ENCODE measurements around the gene ATP6V1D.
"Not testable (repeated sequence)": the region's sequence is repeated elsewhere in the genome, so short reads cannot be mapped to it uniquely, and the experiment has no call there.

The ATP6V1D gene

GRCh38 chr14:67359775-67360469, at the start of gene ATP6V1D, which contains the start of gene EIF2S1:
Gene ATP6V1D (minus strand): TSS chr14:67359804. CDS start chr14:67359698, 106 bp downstream.
Gene EIF2S1 (plus strand): TSS chr14:67360328. CDS start chr14:67364768, 4,440 bp downstream.
- DNase-seq, result peak; percentile 97

- DNase-seq, result not testable (repeated sequence)
These were observed 48.7 kb upstream of the ATP6V1D start for GRCh38 chr14:67408122-67408801.

DNA sequence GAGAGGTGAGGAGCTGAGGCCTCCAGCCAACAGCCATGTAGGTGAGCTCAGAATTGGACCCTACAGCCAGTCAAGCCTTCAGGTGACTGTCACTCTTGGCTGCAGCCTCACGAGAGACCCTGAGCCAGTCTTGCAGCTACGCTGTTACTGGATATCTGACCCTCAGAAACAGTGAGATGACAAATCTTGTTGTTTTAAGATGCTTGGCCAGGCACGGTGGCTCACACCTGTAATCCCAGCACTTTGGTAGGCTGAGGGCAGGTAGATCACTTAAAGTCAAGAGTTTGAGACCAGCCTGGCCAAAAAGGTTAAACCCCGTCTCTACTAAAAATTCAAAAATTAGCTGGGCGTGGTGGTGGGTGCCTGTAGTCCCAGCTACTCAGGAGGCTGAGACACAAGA, 46.2 kb upstream of the ATP6V1D start:
- DNase-seq, result no peak

DNA sequence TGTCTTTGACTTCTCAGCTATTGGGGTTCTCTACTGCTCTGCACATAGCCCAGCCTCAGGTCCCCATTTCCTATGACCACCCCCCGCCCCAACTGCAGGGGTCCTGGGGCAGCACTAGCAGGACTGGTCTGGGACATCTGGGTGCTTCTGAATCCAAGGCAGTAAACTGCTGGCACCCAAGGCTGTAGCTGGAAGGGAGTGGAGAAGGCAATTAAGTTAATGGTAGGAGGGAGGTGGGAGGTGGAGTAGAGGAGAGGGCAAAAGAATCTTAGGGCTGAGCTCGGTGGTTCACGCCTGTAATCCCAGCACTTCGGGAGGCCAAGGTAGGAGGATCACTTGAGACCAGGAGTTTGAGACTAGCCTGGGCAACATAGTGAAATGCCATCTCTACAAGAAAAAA, 40.8 kb upstream of the ATP6V1D start:
- DNase-seq, result no peak

GRCh38 chr14:67397536-67397935, 37.9 kb upstream of the ATP6V1D start:
- DNase-seq, result no peak

DNA sequence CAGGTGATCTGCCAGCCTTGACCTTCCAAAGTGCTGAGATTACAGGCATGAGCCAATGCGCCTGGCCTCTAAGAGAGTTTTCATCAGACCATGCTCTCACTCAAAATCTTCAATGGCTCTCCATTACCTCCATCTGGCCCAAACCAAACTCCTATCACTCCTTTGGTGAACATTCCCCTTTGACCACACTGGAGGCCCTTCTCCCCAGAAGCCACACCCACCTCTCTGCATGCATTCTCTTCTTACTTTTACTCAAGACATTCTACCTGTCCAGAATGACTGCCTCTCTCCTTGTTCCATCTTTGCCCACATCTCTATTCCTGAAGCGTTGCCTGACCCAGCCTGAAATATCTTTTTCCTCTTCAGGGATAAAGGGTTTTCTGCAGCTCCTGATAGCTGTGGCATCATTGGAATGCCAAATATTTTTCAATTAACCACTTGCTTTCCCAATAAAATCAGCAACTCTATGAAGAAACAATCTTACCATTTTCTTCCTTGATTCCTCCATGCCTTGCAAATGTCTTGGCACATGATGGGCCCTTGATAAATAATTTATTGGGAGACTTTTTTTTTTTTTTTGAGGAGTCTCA, 36.9 kb upstream of the ATP6V1D start:
- no peak for DNase-seq

DNA sequence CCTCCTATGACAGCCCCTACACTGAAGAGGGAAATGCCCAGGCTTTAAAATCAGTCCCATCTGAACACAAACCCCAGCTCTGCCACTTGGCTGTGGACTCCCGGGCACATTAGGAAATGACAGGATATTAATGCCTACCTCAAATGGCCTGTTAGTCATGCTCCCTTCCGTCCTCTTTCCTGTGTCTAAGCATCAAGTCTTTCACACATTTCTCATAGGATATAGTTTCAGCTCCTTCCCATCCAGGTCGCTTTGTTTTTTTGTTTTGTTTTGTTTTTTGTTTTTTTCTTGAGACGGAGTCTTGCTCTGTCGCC, 36.2 kb upstream of the ATP6V1D start:
- no peak for DNase-seq

- DNase-seq, result no peak
These were observed 35.7 kb upstream of the ATP6V1D start for GRCh38 chr14:67395086-67395875.

DNA sequence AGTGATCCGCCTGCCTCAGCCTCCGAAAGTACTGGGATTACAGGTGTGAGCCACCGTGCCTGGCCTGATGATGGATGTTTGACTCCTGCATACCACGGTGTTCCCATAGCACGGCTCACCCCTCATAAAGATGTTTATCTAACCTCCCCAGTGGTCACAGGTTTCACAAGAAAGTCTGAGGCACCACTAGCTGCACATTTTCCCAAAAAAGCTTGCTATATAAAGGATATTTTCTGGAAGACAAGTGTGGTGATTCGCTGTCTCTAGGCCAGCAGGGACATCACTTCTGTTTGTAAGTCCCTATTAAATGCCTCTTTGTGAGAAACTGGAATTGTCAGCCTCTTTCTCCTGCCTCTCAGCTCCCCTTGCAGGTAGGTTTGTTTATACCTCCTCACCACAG, 34.1 kb upstream of the ATP6V1D start:
- DNase-seq, result no peak

DNA sequence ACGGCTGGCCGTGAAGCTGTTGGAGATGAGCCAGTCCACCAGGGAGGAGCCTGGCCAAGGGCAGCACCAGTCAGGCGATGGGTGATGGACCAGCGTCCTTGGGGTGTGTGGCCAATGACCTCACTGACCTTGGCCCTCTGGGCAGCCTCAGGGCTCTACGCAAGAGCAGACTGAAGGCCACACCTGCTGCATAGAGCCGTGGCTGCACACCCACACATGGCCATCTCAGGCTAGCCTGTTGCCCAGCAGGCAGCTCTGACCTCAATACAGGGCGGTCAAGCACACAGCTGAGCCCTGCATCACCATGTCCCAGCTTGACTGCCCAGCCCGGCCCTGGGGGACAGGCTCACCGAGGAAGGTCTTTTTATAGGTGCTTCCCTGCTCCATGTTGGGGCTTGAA, 33.2 kb upstream of the ATP6V1D start:
- DNase-seq, result no peak

DNA sequence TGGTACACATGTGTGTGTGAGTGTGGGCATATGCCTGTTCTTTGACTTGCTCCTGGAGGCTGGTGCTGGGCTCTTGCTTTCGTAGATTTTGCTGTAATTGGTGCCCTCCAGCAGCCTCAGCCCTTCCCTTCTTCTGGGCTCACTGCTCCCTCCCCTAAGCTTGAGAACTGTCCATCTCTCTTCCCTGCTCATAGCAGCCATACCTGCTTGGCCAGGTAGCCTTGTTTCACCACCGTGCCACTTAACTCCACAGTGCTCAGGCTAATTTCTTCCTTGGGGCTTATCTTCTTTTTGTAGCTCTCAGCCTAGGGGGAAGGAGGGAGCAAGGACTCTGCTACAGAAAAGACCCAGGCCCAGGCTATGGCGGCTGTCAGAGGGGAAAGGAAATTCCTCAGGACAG, 32.5 kb upstream of the ATP6V1D start:
- no peak for DNase-seq

- no peak for DNase-seq
These were observed 31.7 kb upstream of the ATP6V1D start for GRCh38 chr14:67391268-67391667.

DNA sequence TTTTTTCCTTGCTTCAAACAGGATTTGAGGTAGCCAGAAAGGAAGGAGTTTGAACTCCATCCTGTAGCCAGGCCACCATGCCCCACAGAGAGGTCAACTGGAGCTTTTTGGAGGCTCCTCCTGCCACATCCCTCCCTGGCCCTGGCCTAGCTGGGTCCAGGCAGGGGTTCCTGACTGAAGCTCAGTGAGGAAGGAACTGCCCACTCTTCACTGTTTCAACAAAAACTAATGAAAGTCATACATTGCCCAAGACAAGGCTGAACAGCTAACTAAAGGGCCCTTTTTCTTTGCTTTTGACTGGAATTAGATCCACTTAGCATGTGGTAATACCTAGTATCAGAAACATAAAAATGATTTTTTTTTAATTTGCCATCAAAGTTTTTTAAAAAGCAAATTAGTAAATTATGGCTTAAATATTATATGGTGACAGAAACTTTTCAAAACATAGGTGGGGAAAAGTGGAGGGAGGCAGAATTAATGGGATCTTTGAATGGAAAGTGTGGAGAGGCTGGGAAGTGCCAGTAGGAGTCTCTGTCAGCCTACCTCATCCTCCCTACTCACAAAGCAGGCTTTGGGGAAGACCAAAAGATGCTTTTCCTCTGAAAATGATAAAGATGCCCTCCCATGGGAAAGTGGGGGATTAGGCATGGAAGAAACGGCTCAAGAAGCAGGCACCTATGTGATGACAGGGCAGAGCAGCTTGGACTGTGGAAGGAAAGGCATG, 30.4 kb upstream of the ATP6V1D start:
- no peak for DNase-seq

GRCh38 chr14:67389275-67389674, 29.7 kb upstream of the ATP6V1D start:
- DNase-seq, result no peak

- DNase-seq, result no peak
These were observed 27.6 kb upstream of the ATP6V1D start for GRCh38 chr14:67387195-67387594.

DNA sequence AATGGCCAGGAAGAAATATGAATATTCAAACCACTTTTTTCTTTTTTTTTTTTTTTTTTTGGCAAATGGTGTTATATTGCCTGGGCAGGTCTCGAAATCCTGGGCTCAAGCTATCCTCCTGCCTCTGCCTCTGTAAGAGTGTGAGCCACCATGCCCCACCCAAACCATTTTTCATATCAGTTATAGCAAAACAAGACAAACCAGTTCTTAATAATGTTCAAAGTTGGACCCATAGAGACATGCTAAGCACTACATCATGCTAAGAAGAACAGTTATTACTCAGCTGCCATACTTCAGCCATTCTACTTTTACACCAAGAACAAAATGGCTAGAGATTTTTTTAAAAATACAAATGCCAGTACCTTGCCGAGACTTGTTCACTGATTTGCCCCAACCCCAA, 26.0 kb upstream of the ATP6V1D start:
- DNase-seq, result no peak

DNA sequence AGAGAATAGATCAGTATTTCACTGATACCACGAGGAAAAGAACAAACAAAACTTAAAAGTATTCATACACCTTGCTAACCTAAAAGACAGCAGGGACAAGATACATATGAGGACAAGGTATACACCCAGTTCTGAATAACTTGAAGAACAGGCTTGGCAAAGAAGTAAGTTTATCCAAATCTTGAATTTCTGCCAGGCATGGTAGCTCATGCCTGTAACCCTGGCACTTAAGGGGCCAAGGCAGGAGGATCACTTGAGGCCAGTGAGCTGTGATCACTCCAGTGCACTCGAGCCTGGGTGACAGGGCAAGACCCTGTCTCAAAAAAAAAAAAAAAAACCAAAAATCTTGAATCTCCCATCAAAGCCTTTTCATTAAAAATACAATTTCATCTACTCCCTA, 25.5 kb upstream of the ATP6V1D start:
- no peak for DNase-seq

DNA sequence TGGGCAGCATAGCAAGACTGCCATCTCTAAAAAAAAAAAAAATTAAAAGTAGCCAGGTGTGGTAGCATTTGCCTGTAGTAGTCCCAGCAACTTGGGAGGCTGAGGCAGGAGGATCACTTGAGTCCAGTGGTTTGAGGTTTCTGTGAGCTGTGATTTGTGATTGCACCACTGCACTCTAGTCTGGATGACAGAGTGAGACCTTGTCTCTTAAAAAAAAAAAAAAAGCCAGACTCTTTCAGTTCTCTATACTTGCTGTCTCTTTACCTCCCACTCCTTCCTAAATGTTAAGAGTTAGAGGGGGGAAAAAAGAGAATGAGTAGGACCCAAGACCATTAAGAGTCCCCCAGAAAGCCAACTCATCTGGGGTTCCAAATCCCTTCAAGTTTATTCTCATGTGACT, 18.3 kb upstream of the ATP6V1D start:
- DNase-seq, result no peak

DNA sequence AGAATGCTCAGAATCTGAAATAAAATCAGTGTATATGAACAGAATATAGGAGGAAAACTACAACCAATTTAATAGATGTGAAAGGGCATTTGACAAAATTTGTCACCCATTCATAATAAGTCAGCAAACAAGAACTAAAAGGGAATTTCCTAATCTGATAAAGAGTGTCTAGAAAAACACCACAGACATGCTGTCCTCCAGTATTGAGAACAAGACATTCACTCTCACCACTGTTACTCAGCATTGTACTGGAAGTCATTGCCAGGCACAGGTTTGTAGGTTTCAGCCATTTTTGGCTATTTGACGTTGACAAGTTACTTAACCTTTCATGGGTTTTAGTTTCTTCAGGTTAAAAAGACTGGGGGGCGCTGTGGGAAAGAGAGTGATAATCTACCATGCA, 13.7 kb upstream of the ATP6V1D start:
- no peak for DNase-seq

- DNase-seq, result no peak
These were observed 13.2 kb upstream of the ATP6V1D start for GRCh38 chr14:67372833-67373232.

GRCh38 chr14:67371247-67372148, 11.9 kb upstream of the ATP6V1D start:
- DNase-seq, result no peak

- no peak for DNase-seq
These were observed 11.2 kb upstream of the ATP6V1D start for GRCh38 chr14:67370830-67371229.
